SK-N-SH (cell line): ENCODE measurements around the gene RELN. TPM values are rescaled to one million over a fixed set of nuclear protein-coding genes. Genes with fewer than 3 reads are reported as not detected.

Experiments
- CTCF ChIA-PET: fragments of 300-600, 350-600 bp; formaldehyde crosslinking; extraction: SDS; loops from one replicate; lab custom pipeline; 2021; lab: Yijun Ruan, JAX
- POLR2A ChIA-PET: fragments of 350-600 bp; sonication (Branson Sonifier 250); formaldehyde crosslinking; extraction: SDS; loops from one replicate; lab custom pipeline; 2020; ENCODE audit warnings: antibody characterized with exemption, inconsistent platforms; lab: Yijun Ruan, JAX
- DNase-seq: peaks from one replicate; pipeline ENCODE4 v3.0.0; 2012
- H2AFZ ChIP-seq: fragments of 200-600 bp; sonication (generic); 2 replicates; pipeline ENCODE4 v1.8.1; 2016; ENCODE audit warnings: antibody characterized with exemption, mild to moderate bottlenecking, low read depth
- H3F3A ChIP-seq: fragments of 200-600 bp; sonication (generic); replicated peaks from 2 replicates; pipeline ENCODE3; 2016; ENCODE audit warnings: antibody characterized with exemption, mild to moderate bottlenecking; ENCODE audit not compliant: insufficient read depth
- H3K27ac ChIP-seq, 2 experiments: fragments of 200-500 bp in 1 of 2; fragments of 200-600 bp in 1 of 2; sonication (Bioruptor generic) in 1 of 2; sonication (generic), shearing (Covaris generic) in 1 of 2; 2 replicates each; pipeline versions ENCODE4 v1.5.1 to v1.6.1; 2014 to 2016; ENCODE audit warnings: low read depth in 2 of 2, inconsistent platforms in 1 of 2, low read length in 1 of 2, mild to moderate bottlenecking in 1 of 2, mixed read lengths in 1 of 2
- H3K27me3 ChIP-seq: fragments of 200-600 bp; sonication (generic), shearing (Covaris generic); 2 replicates; pipeline ENCODE4 v1.6.1; 2016; ENCODE audit warnings: mixed run types; ENCODE audit not compliant: insufficient read depth
- H3K36me3 ChIP-seq, 2 experiments: fragments of 200-500 bp in 1 of 2; fragments of 200-600 bp in 1 of 2; sonication (Bioruptor generic) in 1 of 2; sonication (generic) in 1 of 2; replicated peaks in 1 of 2; 2 replicates each; pipeline versions ENCODE3 to v1.5.1; 2014 to 2016; ENCODE audit warnings: low read length in 1 of 2, mild to moderate bottlenecking in 1 of 2; ENCODE audit not compliant: insufficient read depth in 2 of 2, control insufficient read depth in 1 of 2
- H3K4me1 ChIP-seq, 2 experiments: fragments of 200-500 bp in 1 of 2; fragments of 200-600 bp in 1 of 2; sonication (Bioruptor generic) in 1 of 2; sonication (generic), shearing (Covaris generic) in 1 of 2; 2 replicates each; pipeline versions ENCODE4 v1.5.1 to v1.6.1; 2014 to 2016; ENCODE audit warnings: low read depth in 1 of 2, low read length in 1 of 2, mixed run types in 1 of 2; ENCODE audit not compliant: insufficient read depth in 2 of 2, control insufficient read depth in 1 of 2
- H3K4me2 ChIP-seq: fragments of 200-600 bp; sonication (generic), shearing (Covaris generic); 2 replicates; pipeline ENCODE4 v1.6.1; 2017; ENCODE audit warnings: mixed run types
- H3K4me3 ChIP-seq, 2 experiments: fragments of 200-500 bp in 1 of 2; fragments of 200-600 bp in 1 of 2; sonication (Bioruptor generic) in 1 of 2; sonication (generic), shearing (Covaris generic) in 1 of 2; 2 replicates each; pipeline versions ENCODE4 v1.5.1 to v1.8.1; 2014 to 2016; ENCODE audit warnings: low read depth in 2 of 2, inconsistent platforms in 1 of 2, low read length in 1 of 2, mild to moderate bottlenecking in 1 of 2, mixed read lengths in 1 of 2, moderate library complexity in 1 of 2
- H3K79me2 ChIP-seq: fragments of 200-600 bp; sonication (generic); 2 replicates; pipeline ENCODE4 v1.8.1; 2017; ENCODE audit warnings: mild to moderate bottlenecking; ENCODE audit not compliant: insufficient read depth
- H3K9ac ChIP-seq: fragments of 200-600 bp; sonication (generic); 2 replicates; pipeline ENCODE4 v1.6.1; 2017; ENCODE audit warnings: mixed run types
- H3K9me2 ChIP-seq: fragments of 200-600 bp; sonication (generic); 2 replicates; pipeline ENCODE4 v1.6.1; 2017; ENCODE audit warnings: mixed run types
- H3K9me3 ChIP-seq: fragments of 200-600 bp; sonication (generic); 2 replicates; pipeline ENCODE4 v1.6.1; 2017; ENCODE audit warnings: mixed run types, mild to moderate bottlenecking, moderate library complexity
- H4K20me1 ChIP-seq: fragments of 200-600 bp; sonication (generic); 2 replicates; pipeline ENCODE4 v1.6.1; 2017; ENCODE audit warnings: mild to moderate bottlenecking, mixed run types; ENCODE audit not compliant: insufficient read depth
- CHD2 ChIP-seq: fragments of 150-350 bp; IDR thresholded peaks from 2 replicates; pipeline ENCODE4 v1.6.1; 2018; ENCODE audit warnings: low read length; ENCODE audit not compliant: partially characterized antibody
- CTCF ChIP-seq: fragments of 200-600 bp; sonication (generic); IDR thresholded peaks from 2 replicates; pipeline ENCODE4 v1.6.1; 2017; ENCODE audit warnings: antibody characterized with exemption, mild to moderate bottlenecking, moderate library complexity
- ELF1 ChIP-seq: IDR thresholded peaks from 2 replicates; pipeline ENCODE4 v1.4.0; 2012
- EP300 ChIP-seq, 2 experiments: IDR thresholded peaks; 2 replicates each; pipeline versions ENCODE4 v1.4.0 to v1.6.1; 2012; ENCODE audit warnings: borderline replicate concordance in 1 of 2, low read depth in 1 of 2, low read length in 1 of 2
- FOSL2 ChIP-seq: IDR thresholded peaks from 2 replicates; pipeline ENCODE4 v1.4.0; 2012; ENCODE audit warnings: low read depth, mild to moderate bottlenecking, moderate library complexity, borderline replicate concordance
- FOXM1 ChIP-seq: IDR thresholded peaks from 2 replicates; pipeline ENCODE4 v1.4.0; 2012; ENCODE audit warnings: low read depth, mild to moderate bottlenecking
- GABPA ChIP-seq: IDR thresholded peaks from 2 replicates; pipeline ENCODE4 v1.4.0; 2012; ENCODE audit warnings: low read depth, mild to moderate bottlenecking
- IRF3 ChIP-seq: fragments of 150-350 bp; IDR thresholded peaks from 2 replicates; pipeline ENCODE4 v1.6.1; 2016; ENCODE audit warnings: mild to moderate bottlenecking, low read depth, low read length
- JUND ChIP-seq: IDR thresholded peaks from 2 replicates; pipeline ENCODE4 v1.4.0; 2012
- MEF2A ChIP-seq: IDR thresholded peaks from 2 replicates; pipeline ENCODE4 v1.4.0; 2012; ENCODE audit warnings: low read depth, borderline replicate concordance
- NFIC ChIP-seq: IDR thresholded peaks from 2 replicates; pipeline ENCODE4 v1.4.0; 2012; ENCODE audit warnings: borderline replicate concordance
- NRF1 ChIP-seq: IDR thresholded peaks from 2 replicates; pipeline ENCODE4 v1.6.1; 2012; ENCODE audit warnings: low read depth, mild to moderate bottlenecking, low read length
- POLR2AphosphoS5 ChIP-seq: IDR thresholded peaks from 2 replicates; pipeline ENCODE4 v1.6.1; 2012; ENCODE audit warnings: low read depth, low read length
- RFX5 ChIP-seq: IDR thresholded peaks from 2 replicates; pipeline ENCODE4 v1.6.1; 2012; ENCODE audit warnings: mild to moderate bottlenecking, improper control_type of control experiment, low read length
- RXRA ChIP-seq: IDR thresholded peaks from 2 replicates; pipeline ENCODE4 v1.4.0; 2012; ENCODE audit warnings: low read depth, mild to moderate bottlenecking, borderline replicate concordance
- TAF1 ChIP-seq: IDR thresholded peaks from 2 replicates; pipeline ENCODE4 v1.6.1; 2012; ENCODE audit warnings: low read depth, mild to moderate bottlenecking, low read length, moderate library complexity, borderline replicate concordance
- TEAD4 ChIP-seq: IDR thresholded peaks from 2 replicates; pipeline ENCODE4 v1.4.0; 2012; ENCODE audit warnings: mild to moderate bottlenecking, borderline replicate concordance; ENCODE audit not compliant: insufficient read depth
- WGBS: methylation state at CpG from one replicate; pipeline ENCODE4 v1.1.6; 2017; ENCODE audit warnings: low lambda C conversion rate; 5-methylcytosine and 5-hydroxymethylcytosine counted together
- polyA plus RNA-seq, 3 experiments: library from polyadenylated mRNA; depleted of rRNA; stranded (reverse); fragments of >200 nt; gene quantifications; 2 replicates each; pipeline ENCODE4 v1.2.3, GENCODE V29; 2012
- TF ChIP-seq, protein P1 (sequence below): IDR thresholded peaks from 2 replicates; pipeline ENCODE4 v1.4.0; 2012; ENCODE audit warnings: low read depth, borderline replicate concordance

The RELN gene
- polyA plus RNA-seq, 1 of the 3 experiments (the other 2 are of a cell fraction): 0.02 TPM

GRCh38 chr7:104007614-104008013 lies 18.2 kb upstream of the RELN start (continued):
- TF ChIP-seq, protein P1, sequence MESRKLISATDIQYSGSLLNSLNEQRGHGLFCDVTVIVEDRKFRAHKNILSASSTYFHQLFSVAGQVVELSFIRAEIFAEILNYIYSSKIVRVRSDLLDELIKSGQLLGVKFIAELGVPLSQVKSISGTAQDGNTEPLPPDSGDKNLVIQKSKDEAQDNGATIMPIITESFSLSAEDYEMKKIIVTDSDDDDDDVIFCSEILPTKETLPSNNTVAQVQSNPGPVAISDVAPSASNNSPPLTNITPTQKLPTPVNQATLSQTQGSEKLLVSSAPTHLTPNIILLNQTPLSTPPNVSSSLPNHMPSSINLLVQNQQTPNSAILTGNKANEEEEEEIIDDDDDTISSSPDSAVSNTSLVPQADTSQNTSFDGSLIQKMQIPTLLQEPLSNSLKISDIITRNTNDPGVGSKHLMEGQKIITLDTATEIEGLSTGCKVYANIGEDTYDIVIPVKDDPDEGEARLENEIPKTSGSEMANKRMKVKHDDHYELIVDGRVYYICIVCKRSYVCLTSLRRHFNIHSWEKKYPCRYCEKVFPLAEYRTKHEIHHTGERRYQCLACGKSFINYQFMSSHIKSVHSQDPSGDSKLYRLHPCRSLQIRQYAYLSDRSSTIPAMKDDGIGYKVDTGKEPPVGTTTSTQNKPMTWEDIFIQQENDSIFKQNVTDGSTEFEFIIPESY: no peak
- TF ChIP-seq CTCF (no peak), FOSL2 (no peak), NRF1 (no peak), JUND (no peak), ELF1 (no peak), GABPA (no peak)

DNA sequence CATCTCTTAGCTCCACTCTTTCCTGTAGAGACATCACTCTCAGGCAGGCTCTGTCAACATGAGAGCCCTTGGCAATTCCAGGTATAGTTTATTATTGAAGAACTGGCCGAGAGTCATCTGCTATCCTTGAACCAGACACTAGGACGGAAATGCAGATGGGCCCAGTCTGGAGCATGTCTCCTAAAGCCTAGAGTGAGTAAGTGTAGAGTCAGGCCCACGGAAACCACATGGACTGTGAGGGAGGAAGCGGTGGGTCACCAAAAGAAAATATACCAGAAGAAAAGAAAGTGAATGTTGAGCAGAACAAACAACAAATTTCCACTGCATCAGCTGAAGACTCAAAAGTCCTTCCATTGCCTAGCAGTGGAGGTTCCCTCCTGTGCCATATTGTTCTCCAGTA lies 15.7 kb upstream of the RELN start:
- TF ChIP-seq CHD2 (no peak), IRF3 (no peak), MEF2A (no peak), FOSL2 (no peak)
- no peak overlapping the region for H3K27ac ChIP-seq
- H3K9ac ChIP-seq: no peak overlapping the region
- ChIA-PET POLR2A (no interaction called here), CTCF (no interaction called here)
- H3K4me1 ChIP-seq: no peaks in the 10 kb centered on the region; a peak in 1 of 4 replicates
- no peaks in the 10 kb centered on the region for H3K79me2 ChIP-seq
- WGBS: 50% methylated on average over 4 of the region's 4 CpGs
- H4K20me1 ChIP-seq: no peaks in the 10 kb centered on the region; the same call in 1 of the 2 replicates
- no peaks in the 10 kb centered on the region for H3K36me3 ChIP-seq
- no peak overlapping the region for H3K4me3 ChIP-seq
- 0 out of 2 replicates have a peak overlapping the region, but pooled peaks have one; percentile 2 for H2AFZ ChIP-seq
- no peak for DNase-seq
- H3K9me2 ChIP-seq: no peaks in the 10 kb centered on the region
- H3K27me3 ChIP-seq: no peaks in the 10 kb centered on the region
- no peaks in the 10 kb centered on the region for H3K9me3 ChIP-seq
- no peak overlapping the region for H3K4me2 ChIP-seq
- H3F3A ChIP-seq: no peaks in the 10 kb centered on the region

- Histone ChIP-seq H3K9me2 (no peaks in the 10 kb centered on the region), H3K79me2 (no peaks in the 10 kb centered on the region), H3K4me2 (no peak overlapping the region), H3K4me3 (no peak overlapping the region), H3F3A (no peaks in the 10 kb centered on the region), H4K20me1 (no peaks in the 10 kb centered on the region), H3K9me3 (no peaks in the 10 kb centered on the region), H3K27ac (no peak overlapping the region), H3K36me3 (no peaks in the 10 kb centered on the region), H2AFZ (no peak overlapping the region; the same call in 1 of the 2 replicates), H3K9ac (no peak overlapping the region), H3K4me1 (no peaks in the 10 kb centered on the region; a peak in 1 of 4 replicates), H3K27me3 (no peaks in the 10 kb centered on the region; the same call in 1 of the 2 replicates)
- CTCF ChIA-PET: interaction anchor here (1.5 kb wide), 1 partner anchor 163 kb away, joined by 4 read pairs; no protein-coding TSS in a partner anchor
- TF ChIP-seq RXRA (no peak), CHD2 (no peak), MEF2A (no peak), FOXM1 (no peak), RFX5 (no peak), NFIC (no peak), POLR2AphosphoS5 (no peak), TAF1 (no peak), GABPA (no peak), EP300 (IDR thresholded peaks at IDR 0.05; ENCODE audit: borderline replicate concordance in 1 of 2, low read depth in 1 of 2, low read length in 1 of 2) (no peak), FOSL2 (no peak), TEAD4 (no peak), JUND (no peak)
- WGBS: 36% methylated on average over 2 of the region's 2 CpGs
- DNase-seq: no peak
- POLR2A ChIA-PET: no interaction called here
Observed at GRCh38 chr7:103996639-103997038, 7.2 kb upstream of the RELN start.
